ENCODE measurements around the gene ERCC3. TPM values are rescaled to one million over a fixed set of nuclear protein-coding genes. Genes with fewer than 3 reads are reported as not detected.

Gene ERCC3
- total RNA-seq, 2 experiments from 2014 or later, result 50.0 to 51.9 TPM

DNA sequence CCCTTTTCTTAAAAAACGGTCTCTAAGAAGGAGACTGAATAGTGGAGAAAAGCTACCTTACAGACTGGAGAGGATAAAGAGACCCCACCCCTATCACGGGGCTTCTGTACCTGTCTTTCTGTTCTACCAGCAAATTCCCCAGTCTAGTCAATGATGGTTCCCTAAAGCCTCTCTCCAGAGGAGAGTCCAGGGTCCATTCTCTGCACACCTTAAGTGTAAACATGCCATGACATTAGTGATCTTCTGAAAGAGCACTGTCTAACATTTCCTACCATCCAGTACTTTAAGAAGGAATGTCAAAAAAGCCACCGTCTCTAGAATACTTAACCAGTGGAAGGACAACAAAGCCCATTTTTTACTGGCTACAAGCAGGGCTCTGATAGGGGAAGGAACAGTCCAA is 17.0 kb upstream of the ERCC3 start:
- ChIA-PET CTCF (no interaction called here), POLR2A (no interaction called here)
- no peaks in the 10 kb centered on the region for H3K4me1 Mint-ChIP-seq
- no peaks in the 10 kb centered on the region for H3K27me3 Mint-ChIP-seq
- peaks cover 33% of the 10 kb centered on the region for H3K36me3 Mint-ChIP-seq (ENCODE audit: low read depth)
- H3K27ac Mint-ChIP-seq, result no peak overlapping the region
- H3K4me3 Mint-ChIP-seq, result no peak overlapping the region
- no peaks in the 10 kb centered on the region for H3K9me3 Mint-ChIP-seq
- DNase-seq, result no peak

DNA sequence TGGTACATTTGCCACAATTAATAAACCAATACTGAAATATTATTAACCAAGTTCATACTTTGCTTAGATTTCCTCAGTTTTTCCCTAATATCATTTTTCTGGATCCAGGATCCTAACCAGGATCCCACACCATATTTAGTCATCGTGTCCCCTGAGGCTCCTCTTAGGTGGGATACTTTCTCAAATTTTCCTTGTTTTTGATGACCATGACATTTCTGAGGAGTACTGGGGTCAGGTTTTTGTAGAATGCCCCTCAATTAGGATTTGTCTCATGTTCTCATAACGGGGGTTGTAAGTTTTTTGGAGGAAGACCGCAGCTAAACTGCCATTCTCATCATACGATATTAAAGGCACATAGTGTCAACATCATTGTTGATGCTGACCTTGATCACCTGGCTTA is 15.5 kb upstream of the ERCC3 start:
- ChIA-PET CTCF (interaction anchor here (0.8 to 1.4 kb wide), 2 partner anchors 16 to 217 kb away, joined by 3 to 4 read pairs; partner anchors contain the start of genes ERCC3 and IWS1), POLR2A (interaction anchor here (1.1 kb wide), 1 partner anchor 16 kb away, joined by 3 read pairs; the partner anchor contains the start of gene ERCC3)
- peaks cover 33% of the 10 kb centered on the region for H3K36me3 Mint-ChIP-seq (ENCODE audit: low read depth)
- H3K27ac Mint-ChIP-seq, result no peak overlapping the region
- H3K27me3 Mint-ChIP-seq, result no peaks in the 10 kb centered on the region
- H3K4me1 Mint-ChIP-seq, result no peaks in the 10 kb centered on the region
- no peaks in the 10 kb centered on the region for H3K9me3 Mint-ChIP-seq
- H3K4me3 Mint-ChIP-seq, result no peak overlapping the region
- DNase-seq, result no peak

DNA sequence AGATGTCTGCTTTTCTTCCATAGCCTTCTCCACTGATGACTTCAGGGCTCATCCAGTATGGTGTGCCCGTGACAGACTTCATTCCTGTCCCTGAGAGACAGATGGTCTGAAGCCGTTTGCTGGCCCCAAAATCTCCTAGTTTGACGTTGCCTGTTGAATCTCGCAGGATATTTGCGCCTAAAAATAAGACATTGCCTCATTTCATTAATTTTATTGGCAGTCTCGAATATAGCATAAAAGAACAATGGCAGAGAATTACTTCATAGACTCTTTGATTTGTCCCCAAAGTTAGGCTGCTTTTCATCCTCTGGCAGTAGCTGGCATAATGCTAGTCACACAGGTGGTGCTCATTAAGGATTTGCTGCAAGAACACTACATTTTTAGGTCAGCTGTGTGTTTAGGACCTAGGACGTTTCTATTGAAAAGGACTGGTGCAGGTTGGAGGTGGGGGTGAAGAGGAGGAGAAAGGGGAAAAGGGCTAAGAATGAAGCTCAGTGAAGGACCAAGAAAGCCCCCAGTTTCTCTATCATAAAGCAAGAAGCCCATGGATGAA is 14.7 kb upstream of the ERCC3 start:
- Mint-ChIP-seq H3K36me3 (ENCODE audit: low read depth) (peaks cover 28% of the 10 kb centered on the region), H3K4me3 (no peak overlapping the region), H3K27me3 (no peaks in the 10 kb centered on the region), H3K9me3 (no peaks in the 10 kb centered on the region), H3K27ac (no peak overlapping the region), H3K4me1 (no peaks in the 10 kb centered on the region)
- CTCF ChIA-PET, result interaction anchor here (0.8 to 1.4 kb wide), 2 partner anchors 15 to 218 kb away, joined by 3 to 4 read pairs; partner anchors contain the start of genes ERCC3 and IWS1
- no peak for DNase-seq
- POLR2A ChIA-PET, result interaction anchor here (1.1 kb wide), 1 partner anchor 15 kb away, joined by 3 read pairs; the partner anchor contains the start of gene ERCC3

DNA sequence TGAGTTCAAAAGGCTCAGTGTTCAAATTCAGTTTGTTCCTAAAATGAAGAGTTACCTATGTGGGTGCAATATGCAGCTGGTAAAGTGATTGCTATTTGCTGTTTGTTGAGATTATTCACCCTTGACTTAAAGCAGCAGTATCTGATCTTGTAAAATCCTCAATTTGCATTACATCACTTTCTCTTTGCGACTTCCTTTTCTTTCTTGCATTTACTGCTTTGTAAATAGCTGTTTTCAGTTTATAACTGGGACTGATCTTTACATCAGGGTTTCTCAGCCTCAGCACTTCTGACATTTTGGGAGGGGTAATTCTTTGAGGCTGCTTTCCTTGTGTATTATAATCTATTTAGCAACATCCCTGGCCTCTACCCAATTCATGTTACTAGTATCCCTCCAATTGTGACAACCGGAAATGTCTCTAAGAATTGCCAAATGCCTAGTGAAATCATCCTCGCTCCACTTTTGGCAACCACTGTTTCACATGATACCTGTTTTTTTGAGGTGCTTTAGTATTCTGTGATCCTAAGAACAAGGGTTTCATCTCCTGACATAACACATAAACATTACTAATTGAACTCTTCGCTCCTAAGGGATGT is 12.1 kb upstream of the ERCC3 start:
- ChIA-PET CTCF (interaction anchor here (0.7 to 2.2 kb wide), 3 partner anchors 69 to 173 kb away, joined by 3 to 7 read pairs (median 4); no protein-coding TSS in a partner anchor), POLR2A (interaction anchor here (2.7 kb wide), 1 partner anchor 12 kb away, joined by 9 read pairs; the partner anchor contains the start of gene ERCC3)
- DNase-seq, result no peak
- H3K9me3 Mint-ChIP-seq, result no peaks in the 10 kb centered on the region
- H3K27me3 Mint-ChIP-seq, result no peaks in the 10 kb centered on the region
- no peak overlapping the region for H3K27ac Mint-ChIP-seq
- H3K4me3 Mint-ChIP-seq, result no peak overlapping the region
- H3K36me3 Mint-ChIP-seq (ENCODE audit: low read depth), result peaks cover 19% of the 10 kb centered on the region
- H3K4me1 Mint-ChIP-seq, result no peaks in the 10 kb centered on the region

DNA sequence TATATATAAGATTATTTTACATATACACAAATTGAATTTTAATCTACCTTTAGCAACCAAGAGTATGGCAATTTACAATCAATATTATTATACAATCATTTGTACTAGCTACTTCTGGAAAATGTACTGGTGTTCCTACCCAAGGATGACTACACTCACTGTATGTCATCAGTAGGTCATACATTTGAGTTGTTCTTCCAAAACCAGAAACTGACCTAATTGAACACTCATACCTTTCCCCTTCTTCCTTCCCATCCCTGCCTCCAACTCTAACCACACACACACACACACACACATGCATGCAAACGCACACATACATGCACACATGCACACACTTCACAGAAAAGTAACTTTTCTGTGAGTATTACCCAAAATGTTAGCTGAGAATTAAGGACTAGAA is 8.2 kb upstream of the ERCC3 start:
- ChIA-PET POLR2A (interaction anchor here (1.2 kb wide), 1 partner anchor 8 kb away, joined by 4 read pairs; the partner anchor contains the start of gene ERCC3), CTCF (interaction anchor here (1.9 kb wide), 1 partner anchor 15 kb away, joined by 4 read pairs; no protein-coding TSS in a partner anchor)
- Mint-ChIP-seq H3K4me1 (no peaks in the 10 kb centered on the region), H3K27me3 (no peaks in the 10 kb centered on the region), H3K27ac (no peak overlapping the region), H3K4me3 (no peak overlapping the region), H3K9me3 (no peaks in the 10 kb centered on the region), H3K36me3 (ENCODE audit: low read depth) (peaks cover 9% of the 10 kb centered on the region)
- DNase-seq, result no peak

DNA sequence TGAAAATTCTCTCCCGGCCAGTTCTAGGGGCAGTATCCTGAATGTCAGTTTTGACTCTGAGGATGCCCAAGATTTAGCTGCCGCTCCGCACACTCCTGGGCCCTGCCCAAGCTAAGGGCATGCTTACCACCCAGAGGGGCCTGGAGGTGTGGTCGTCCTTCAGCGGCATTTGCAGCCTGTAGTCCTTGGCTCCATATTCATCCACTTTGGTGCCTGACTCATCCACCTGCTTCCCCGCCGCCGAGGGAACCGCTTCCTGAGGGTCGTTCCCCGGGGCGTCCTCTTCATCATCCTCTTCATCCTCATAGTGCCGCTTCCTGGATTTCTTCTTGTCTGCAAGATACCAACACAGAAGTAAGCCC is 577 bp downstream of the ERCC3 start:
- Mint-ChIP-seq H3K27me3 (no peaks in the 10 kb centered on the region), H3K36me3 (ENCODE audit: low read depth) (peaks cover 49% of the 10 kb centered on the region), H3K4me3 (peak overlapping the region; percentile 99), H3K9me3 (no peaks in the 10 kb centered on the region), H3K4me1 (peaks cover 26% of the 10 kb centered on the region), H3K27ac (peak overlapping the region; percentile 89)
- no peak for DNase-seq
- ChIA-PET CTCF (interaction anchor here (1.1 to 3.4 kb wide), 4 partner anchors 16 to 186 kb away, joined by 3 to 20 read pairs (median 4); no protein-coding TSS in a partner anchor), POLR2A (interaction anchor here (0.8 to 2.5 kb wide), 23 partner anchors 7 to 564 kb away, joined by 3 to 10 read pairs (median 3); partner anchors contain the start of genes IWS1 and SFT2D3)

DNA sequence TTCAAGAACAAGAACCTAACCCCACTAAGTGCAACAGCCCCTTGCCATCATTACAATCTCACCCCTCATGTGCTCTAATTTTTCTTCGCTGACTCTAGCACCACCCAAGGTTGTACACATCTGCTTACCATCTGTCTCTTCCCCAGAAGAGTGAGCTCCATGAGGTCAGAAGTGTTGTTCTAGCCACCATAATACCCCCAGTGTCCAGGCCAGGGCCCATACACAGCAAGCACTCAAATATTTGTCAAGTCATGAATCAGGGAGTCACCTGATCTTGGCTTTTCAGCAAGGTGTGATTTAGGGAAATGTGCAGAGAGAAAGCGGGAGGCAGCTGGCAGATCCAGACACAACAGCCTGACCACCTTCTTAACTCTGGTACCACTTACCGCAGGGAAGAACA is 5.7 kb downstream of the ERCC3 start:
- CTCF ChIA-PET, result no interaction called here

DNA sequence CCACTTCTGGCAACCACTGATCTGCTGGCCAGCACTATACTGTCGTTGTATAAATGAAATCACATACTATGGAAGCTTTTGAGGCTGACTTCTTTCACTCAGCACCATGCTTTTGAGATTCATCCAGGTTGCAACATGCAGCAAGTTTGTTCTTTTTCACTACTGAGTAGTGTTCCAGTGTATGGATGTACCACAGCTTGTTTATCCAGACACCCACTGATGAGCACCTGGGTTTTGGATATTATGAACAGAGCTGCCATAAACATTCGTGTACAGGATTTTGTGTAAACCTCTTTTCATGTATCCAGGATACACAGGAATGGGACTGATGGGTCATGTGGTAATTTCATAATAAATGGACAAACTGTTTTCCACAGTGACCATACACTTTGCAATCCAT is 10.7 kb downstream of the ERCC3 start:
- Mint-ChIP-seq H3K36me3 (ENCODE audit: low read depth) (peaks cover 90% of the 10 kb centered on the region), H3K4me1 (peaks cover 3% of the 10 kb centered on the region), H3K27ac (no peak overlapping the region), H3K9me3 (no peaks in the 10 kb centered on the region), H3K27me3 (no peaks in the 10 kb centered on the region), H3K4me3 (no peak overlapping the region)
- POLR2A ChIA-PET, result interaction anchor here (1.4 kb wide), 1 partner anchor 10 kb away, joined by 5 read pairs; the partner anchor contains the start of gene ERCC3
- no peak for DNase-seq
- CTCF ChIA-PET, result interaction anchor here (1.0 kb wide), 1 partner anchor 13 kb away, joined by 3 read pairs; no protein-coding TSS in a partner anchor

More for the DNA sequence above, 5.7 kb downstream of the ERCC3 start:
- POLR2A ChIA-PET, result no interaction called here
- H3K9me3 Mint-ChIP-seq, result no peaks in the 10 kb centered on the region
- H3K4me3 Mint-ChIP-seq, result no peak overlapping the region
- H3K27ac Mint-ChIP-seq, result no peak overlapping the region
- DNase-seq, result no peak
- peaks cover 13% of the 10 kb centered on the region for H3K4me1 Mint-ChIP-seq
- H3K27me3 Mint-ChIP-seq, result no peaks in the 10 kb centered on the region
- peaks cover 89% of the 10 kb centered on the region for H3K36me3 Mint-ChIP-seq (ENCODE audit: low read depth)

DNA sequence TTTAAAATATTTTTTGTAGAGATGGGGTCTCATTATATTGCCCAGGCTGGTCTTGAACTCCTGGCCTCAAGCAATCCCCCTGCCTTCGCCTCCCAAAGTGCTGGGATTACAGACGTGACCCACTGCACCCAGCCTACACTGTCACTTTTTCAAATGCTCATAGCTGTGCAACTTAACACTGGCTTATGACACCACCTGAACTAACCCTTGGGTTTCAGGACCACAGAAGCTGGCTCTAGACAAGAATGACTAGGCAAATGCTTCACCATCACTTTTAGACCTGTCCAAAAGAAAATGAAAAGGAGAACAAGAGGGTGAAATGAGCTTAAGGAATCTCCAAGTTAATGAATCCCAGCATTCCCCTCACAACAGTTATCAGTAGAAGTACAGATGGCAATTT is 13.3 kb downstream of the ERCC3 start:
- no peak overlapping the region for H3K27ac Mint-ChIP-seq
- CTCF ChIA-PET, result no interaction called here

DNA sequence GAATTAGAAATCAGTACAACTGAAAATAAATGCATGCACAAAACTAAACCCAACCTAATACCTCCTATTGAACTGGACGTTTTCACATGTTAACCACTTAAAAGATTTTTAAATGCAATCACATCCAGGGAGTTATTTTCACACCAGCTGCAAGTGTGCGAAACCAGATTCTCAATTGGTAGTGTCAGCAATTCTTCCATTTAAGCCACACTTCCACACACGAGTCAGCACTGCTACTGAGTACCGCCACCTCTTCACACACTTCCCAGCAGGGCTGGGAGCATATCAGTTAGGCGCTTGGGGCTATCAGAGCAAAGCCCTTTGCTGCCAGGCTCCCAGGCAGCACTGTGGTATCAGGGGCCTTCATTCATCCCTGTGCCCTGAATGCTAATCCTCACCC is 14.2 kb downstream of the ERCC3 start:
- Mint-ChIP-seq H3K4me1 (peaks cover 14% of the 10 kb centered on the region), H3K4me3 (no peak overlapping the region), H3K27ac (no peak overlapping the region), H3K36me3 (ENCODE audit: low read depth) (peaks cover 88% of the 10 kb centered on the region), H3K9me3 (no peaks in the 10 kb centered on the region), H3K27me3 (no peaks in the 10 kb centered on the region)
- ChIA-PET CTCF (interaction anchor here (1.3 to 1.5 kb wide), 2 partner anchors 9 to 10 kb away, joined by 3 to 4 read pairs; no protein-coding TSS in a partner anchor), POLR2A (interaction anchor here (0.7 kb wide), 1 partner anchor 142 kb away, joined by 5 read pairs; no protein-coding TSS in a partner anchor)
- no peak for DNase-seq

More for the DNA sequence above, 13.3 kb downstream of the ERCC3 start:
- peaks cover 87% of the 10 kb centered on the region for H3K36me3 Mint-ChIP-seq (ENCODE audit: low read depth)
- POLR2A ChIA-PET, result no interaction called here
- no peak overlapping the region for H3K4me3 Mint-ChIP-seq
- H3K9me3 Mint-ChIP-seq, result no peaks in the 10 kb centered on the region
- no peaks in the 10 kb centered on the region for H3K27me3 Mint-ChIP-seq
- peaks cover 14% of the 10 kb centered on the region for H3K4me1 Mint-ChIP-seq
- no peak for DNase-seq

DNA sequence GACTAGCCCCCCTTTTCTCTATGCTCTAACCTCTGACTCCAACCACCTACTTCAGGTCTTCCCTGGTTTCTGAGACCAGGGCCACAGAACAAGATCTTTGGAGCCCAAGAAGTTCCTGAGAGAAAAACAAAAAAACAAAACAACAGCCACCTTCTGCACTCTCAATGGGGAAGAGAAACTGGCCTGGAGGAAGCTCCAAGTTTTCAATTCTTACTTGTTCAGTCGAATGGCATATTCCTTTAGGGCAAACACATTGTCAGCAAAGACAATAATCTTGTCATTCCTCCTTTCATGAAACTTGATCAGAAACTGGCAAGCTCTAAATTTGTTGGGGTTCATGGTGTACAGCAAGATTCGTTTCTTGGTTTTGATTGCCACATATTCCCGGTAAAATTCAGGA is 15.0 kb downstream of the ERCC3 start:
- Mint-ChIP-seq H3K27ac (no peak overlapping the region), H3K9me3 (no peaks in the 10 kb centered on the region), H3K36me3 (ENCODE audit: low read depth) (peaks cover 83% of the 10 kb centered on the region), H3K4me3 (no peak overlapping the region), H3K4me1 (peaks cover 14% of the 10 kb centered on the region), H3K27me3 (no peaks in the 10 kb centered on the region)
- POLR2A ChIA-PET, result interaction anchor here (1.3 kb wide), 2 partner anchors 9 to 15 kb away, joined by 4 to 6 read pairs; partner anchors contain the start of gene ERCC3
- CTCF ChIA-PET, result interaction anchor here (1.3 to 1.5 kb wide), 2 partner anchors 8 to 11 kb away, joined by 3 to 4 read pairs; no protein-coding TSS in a partner anchor
- DNase-seq, result no peak

DNA sequence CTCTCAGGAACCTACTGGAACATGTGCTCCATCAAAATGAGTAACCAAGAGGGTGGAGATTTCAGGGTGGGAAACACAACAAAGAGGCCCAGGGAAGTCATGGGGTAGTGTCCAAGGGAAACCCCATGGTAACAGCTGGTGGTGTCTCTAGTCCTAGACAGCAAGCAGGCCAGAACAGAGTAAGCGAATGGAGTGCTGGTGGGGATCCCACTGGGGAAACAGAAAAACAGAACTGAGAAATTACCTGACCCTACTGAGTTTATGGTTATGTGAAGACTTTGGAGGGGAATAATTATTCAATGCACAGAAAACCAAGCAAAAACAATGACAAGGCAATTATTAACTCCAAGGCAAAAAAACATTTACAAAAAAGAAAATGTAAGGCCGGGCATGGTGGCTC is 16.9 kb downstream of the ERCC3 start:
- Mint-ChIP-seq H3K27ac (no peak overlapping the region), H3K4me3 (no peak overlapping the region), H3K36me3 (ENCODE audit: low read depth) (peaks cover 77% of the 10 kb centered on the region), H3K4me1 (peaks cover 13% of the 10 kb centered on the region), H3K27me3 (no peaks in the 10 kb centered on the region), H3K9me3 (no peaks in the 10 kb centered on the region)
- ChIA-PET POLR2A (interaction anchor here (1.4 kb wide), 1 partner anchor 17 kb away, joined by 7 read pairs; the partner anchor contains the start of gene ERCC3), CTCF (interaction anchor here (1.5 kb wide), 1 partner anchor 12 kb away, joined by 3 read pairs; no protein-coding TSS in a partner anchor)
- no peak for DNase-seq

DNA sequence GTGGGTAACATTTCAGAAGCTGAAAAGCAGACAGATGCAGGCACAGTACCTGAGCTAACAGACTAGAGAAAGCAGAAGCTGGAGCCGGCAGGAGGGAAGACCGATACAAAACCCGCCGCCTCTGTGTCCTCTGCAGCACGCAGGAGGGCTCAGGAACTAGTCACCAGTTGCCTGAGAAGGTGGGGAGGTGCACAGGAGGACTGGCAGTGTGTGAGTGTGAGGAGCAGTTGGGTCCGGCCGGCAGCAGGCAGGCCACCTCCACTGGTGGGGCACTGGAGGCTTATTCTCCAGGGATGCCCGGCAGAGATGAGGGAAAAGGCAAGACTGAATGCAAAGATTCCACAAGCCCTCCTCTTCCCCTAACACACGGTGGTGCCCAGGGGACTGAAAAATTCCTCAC is 18.2 kb downstream of the ERCC3 start:
- ChIA-PET CTCF (interaction anchor here (1.5 kb wide), 1 partner anchor 10 kb away, joined by 3 read pairs; no protein-coding TSS in a partner anchor), POLR2A (interaction anchor here (1.4 kb wide), 1 partner anchor 19 kb away, joined by 7 read pairs; the partner anchor contains the start of gene ERCC3)
- Mint-ChIP-seq H3K27ac (no peak overlapping the region), H3K27me3 (no peaks in the 10 kb centered on the region), H3K9me3 (no peaks in the 10 kb centered on the region), H3K4me3 (no peak overlapping the region), H3K4me1 (peaks cover 13% of the 10 kb centered on the region), H3K36me3 (ENCODE audit: low read depth) (peaks cover 75% of the 10 kb centered on the region)
- no peak for DNase-seq
